Thoracic aorta (tissue), 2 donors: ENCODE data around the gene TNS4. TPM values are rescaled to one million over a fixed set of nuclear protein-coding genes. Genes with fewer than 3 reads are reported as not detected.

Experiments used
- ATAC-seq: fragments of 150-250 bp; one replicate; pipeline ENCODE4 v1.8.0; 2017; ENCODE audit warnings: low read depth; ENCODE audit not compliant: insufficient number of reproducible peaks, low FRiP score
- DNase-seq: peaks from one replicate; pipeline ENCODE4 v3.0.0-alpha.2; 2020; ENCODE audit warnings: low spot score
- H3K27ac ChIP-seq, 2 donors: fragments of 200-600 bp; sonication (generic); 1 replicate in 1 of 2; 2 replicates in 1 of 2; pipeline ENCODE4 v1.5.1; 2016; ENCODE audit warnings: mild to moderate bottlenecking in 2 of 2, moderate library complexity in 2 of 2
- H3K27me3 ChIP-seq: fragments of 200-600 bp; sonication (generic); replicated peaks from 2 replicates; pipeline ENCODE4 v1.6.0; 2016; ENCODE audit warnings: mild to moderate bottlenecking; ENCODE audit not compliant: insufficient read depth
- H3K36me3 ChIP-seq: fragments of 200-600 bp; sonication (generic); one replicate; pipeline ENCODE4 v1.5.1; 2016
- H3K4me1 ChIP-seq, 2 donors: fragments of 200-600 bp; sonication (generic); 1 replicate in 1 of 2; 2 replicates in 1 of 2; pipeline versions ENCODE4 v1.5.1 to v1.6.0; 2016; ENCODE audit warnings: low read depth in 2 of 2, mild to moderate bottlenecking in 1 of 2; ENCODE audit not compliant: control insufficient read depth in 1 of 2
- H3K4me3 ChIP-seq: fragments of 200-600 bp; sonication (generic); 2 replicates; pipeline ENCODE4 v1.5.1; 2016; ENCODE audit warnings: mild to moderate bottlenecking
- H3K9me3 ChIP-seq: fragments of 200-600 bp; sonication (generic); 2 replicates; pipeline ENCODE4 v1.5.1; 2016
- total RNA-seq, 2 donors: library from RNA; depleted of rRNA; stranded (reverse); fragments of >200 nt; gene quantifications; one replicate each; pipeline versions ENCODE4 v1.1.0 to v1.2.3, GENCODE V29; 2016
- TF ChIP-seq, protein P1 (sequence below): fragments of 200-600 bp; sonication (generic); IDR thresholded peaks from one replicate; pipeline ENCODE4 v1.5.1; 2019; ENCODE audit warnings: antibody characterized with exemption

The TNS4 gene
- total RNA-seq, 2 donors from 2014 or later = 0.14 to 0.78 TPM

DNA sequence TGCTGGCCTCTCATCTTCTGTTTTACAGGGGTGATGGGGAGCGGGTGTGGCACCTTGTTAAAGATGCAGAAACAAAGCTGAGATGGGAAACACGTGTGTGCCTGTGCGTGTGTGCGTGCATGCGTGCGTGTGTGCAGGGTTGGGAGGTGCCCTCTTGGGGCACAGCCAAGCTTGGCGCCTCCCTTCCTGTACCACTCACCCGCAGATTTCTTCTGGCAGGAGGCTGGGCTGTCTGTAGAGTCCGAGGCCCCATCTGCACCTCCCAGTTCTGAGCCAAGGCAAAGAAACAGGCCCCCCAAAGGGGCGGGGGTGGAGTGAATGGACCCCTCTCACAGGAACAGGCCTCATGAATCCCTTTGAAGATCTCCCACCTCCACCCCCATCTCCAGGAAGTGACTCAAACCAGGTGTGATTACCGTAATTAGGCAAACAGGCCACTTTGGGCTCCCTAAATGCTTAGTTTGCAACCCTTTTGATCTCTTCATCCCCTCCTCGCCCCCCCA, 20.9 kb downstream of the TNS4 start:
- Histone ChIP-seq H3K9me3 (no peaks in the 10 kb centered on the region), H3K27me3 (no peaks in the 10 kb centered on the region), H3K36me3 (no peaks in the 10 kb centered on the region), H3K4me3 (no peak overlapping the region), H3K27ac (no peak overlapping the region), H3K4me1 (peaks cover 3 to 9% of the 10 kb centered on the region in 2 donors)
- no peak for DNase-seq
- TF ChIP-seq, protein P1, sequence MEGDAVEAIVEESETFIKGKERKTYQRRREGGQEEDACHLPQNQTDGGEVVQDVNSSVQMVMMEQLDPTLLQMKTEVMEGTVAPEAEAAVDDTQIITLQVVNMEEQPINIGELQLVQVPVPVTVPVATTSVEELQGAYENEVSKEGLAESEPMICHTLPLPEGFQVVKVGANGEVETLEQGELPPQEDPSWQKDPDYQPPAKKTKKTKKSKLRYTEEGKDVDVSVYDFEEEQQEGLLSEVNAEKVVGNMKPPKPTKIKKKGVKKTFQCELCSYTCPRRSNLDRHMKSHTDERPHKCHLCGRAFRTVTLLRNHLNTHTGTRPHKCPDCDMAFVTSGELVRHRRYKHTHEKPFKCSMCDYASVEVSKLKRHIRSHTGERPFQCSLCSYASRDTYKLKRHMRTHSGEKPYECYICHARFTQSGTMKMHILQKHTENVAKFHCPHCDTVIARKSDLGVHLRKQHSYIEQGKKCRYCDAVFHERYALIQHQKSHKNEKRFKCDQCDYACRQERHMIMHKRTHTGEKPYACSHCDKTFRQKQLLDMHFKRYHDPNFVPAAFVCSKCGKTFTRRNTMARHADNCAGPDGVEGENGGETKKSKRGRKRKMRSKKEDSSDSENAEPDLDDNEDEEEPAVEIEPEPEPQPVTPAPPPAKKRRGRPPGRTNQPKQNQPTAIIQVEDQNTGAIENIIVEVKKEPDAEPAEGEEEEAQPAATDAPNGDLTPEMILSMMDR = no peak
- no peak for ATAC-seq

DNA sequence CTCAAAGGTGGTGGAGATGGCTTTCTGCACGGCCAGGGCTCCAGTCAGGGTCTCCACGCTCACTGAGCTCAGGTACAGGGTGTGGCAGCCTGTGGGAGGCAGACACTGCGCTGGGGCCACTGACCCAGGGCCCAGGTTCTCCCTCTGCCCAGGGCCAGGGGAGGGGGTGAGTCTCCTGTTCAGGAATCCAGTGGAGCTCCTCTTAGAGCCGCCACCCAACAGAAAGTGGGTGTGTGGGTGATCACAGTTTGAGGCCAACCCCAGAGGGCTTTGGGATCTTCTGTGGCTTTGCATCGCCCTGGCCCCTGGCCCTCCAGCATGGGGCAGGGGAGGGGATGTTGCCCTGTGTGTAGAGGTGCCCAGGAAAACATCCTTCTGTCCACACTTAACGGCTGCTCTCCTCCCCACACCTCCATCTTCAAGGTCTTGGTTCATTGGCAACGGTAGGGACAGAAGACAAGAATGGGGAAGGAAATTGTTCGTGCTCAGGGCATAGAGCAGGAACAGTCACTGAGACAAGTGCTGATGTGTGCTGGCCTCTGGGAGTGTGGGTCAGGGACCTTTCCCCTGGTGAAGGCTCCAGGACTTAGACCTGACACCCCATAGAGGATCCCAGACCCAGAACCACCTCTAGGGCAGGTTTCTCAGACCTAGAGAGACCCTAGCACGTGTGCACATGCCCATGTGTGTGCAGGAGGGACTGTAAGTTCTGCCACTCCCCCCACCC, 21.5 kb downstream of the TNS4 start:
- Histone ChIP-seq H3K4me1 (peaks cover 3 to 11% of the 10 kb centered on the region in 2 donors), H3K4me3 (no peak overlapping the region), H3K9me3 (no peaks in the 10 kb centered on the region), H3K27ac (no peak overlapping the region), H3K27me3 (no peaks in the 10 kb centered on the region), H3K36me3 (no peaks in the 10 kb centered on the region)
- DNase-seq (no peak), ATAC-seq (no peak)
- TF ChIP-seq, protein P1 = no peak

DNA sequence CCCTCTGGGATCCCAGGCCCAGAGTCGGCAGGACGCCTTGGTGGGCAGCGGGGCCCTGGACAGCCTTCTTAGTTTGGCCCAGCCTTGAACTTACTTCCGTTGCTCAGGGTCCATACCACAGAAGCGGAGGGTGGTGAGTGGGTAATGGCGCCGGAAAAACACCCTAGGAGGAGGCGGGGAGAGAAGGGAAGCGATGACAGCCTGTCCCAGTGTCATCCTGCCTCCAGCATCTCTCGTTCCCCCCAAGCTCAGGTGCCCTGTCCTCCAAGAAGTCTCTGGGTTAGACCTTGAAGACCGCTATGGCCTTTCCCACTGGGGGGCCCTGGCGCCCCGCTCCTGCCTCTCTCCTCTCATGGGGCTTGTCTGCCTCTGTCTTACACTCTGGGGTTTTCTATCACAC, 22.9 kb downstream of the TNS4 start:
- DNase-seq (no peak), ATAC-seq (no peak)
- no peak overlapping the region for H3K27ac ChIP-seq
- H3K4me3 ChIP-seq = no peak overlapping the region
- TF ChIP-seq, protein P1 = no peak
- H3K27me3 ChIP-seq = no peaks in the 10 kb centered on the region
- H3K9me3 ChIP-seq = no peaks in the 10 kb centered on the region
- H3K36me3 ChIP-seq = no peaks in the 10 kb centered on the region
- peaks cover 3 to 11% of the 10 kb centered on the region in 2 donors for H3K4me1 ChIP-seq

DNA sequence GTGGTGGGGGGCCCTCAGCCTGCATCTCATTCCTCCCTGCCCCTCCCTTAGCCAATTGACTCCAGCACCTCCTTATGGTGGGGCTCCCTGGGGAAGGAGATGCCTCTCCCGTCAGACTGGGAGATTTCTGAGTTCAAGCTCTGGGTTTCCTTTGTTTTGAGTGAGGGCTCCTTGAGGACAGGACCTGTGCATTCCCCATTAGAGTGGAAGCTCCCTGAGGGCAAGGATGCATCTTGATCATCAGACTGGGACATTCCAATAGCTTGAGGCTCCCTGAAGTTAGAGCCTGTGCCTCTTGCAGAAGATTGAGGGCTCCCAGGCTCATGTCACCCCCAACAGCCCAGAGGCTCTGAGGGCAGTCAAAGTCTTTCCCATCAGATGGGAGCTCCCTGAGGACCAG, 23.6 kb downstream of the TNS4 start:
- ATAC-seq = no peak

DNA sequence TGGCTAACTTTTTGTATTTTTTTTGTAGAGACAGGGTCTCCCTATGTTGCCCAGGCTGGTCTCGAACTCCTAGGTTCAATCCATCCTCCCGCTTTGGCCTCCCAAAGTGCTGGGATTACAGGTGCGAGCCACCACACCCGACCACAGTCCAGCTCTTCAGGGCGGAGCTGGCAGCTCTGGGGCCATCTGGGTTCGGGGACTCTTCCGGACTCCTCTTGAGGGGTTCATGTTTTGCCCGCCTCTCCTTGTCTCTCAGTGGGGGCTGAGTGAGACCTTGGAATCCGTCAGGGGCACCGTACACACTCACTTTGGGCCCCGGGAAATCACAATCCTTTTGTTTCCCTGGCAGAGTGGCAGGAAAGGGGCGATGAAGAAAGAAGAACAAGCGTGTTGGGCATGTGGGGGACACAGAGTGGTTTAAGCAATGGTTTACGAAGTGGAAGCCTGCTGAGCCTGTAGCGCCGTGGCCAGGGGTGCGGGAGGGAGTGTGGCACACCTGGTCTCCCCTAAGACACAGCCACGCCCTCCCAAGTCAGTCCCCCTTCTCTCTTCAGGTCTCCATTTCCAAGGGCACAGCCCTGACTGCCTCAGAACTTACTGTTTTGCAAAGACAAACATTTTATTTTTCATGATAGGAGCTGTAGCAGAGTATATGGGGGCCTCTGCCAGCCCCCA, 26.1 kb downstream of the TNS4 start:
- H3K9me3 ChIP-seq = no peaks in the 10 kb centered on the region
- H3K36me3 ChIP-seq = no peaks in the 10 kb centered on the region
- TF ChIP-seq, protein P1 = no peak
- H3K27ac ChIP-seq = no peak overlapping the region
- ATAC-seq = no peak
- no peak for DNase-seq
- H3K27me3 ChIP-seq = no peaks in the 10 kb centered on the region
- H3K4me1 ChIP-seq = peaks cover 6 to 28% of the 10 kb centered on the region in 2 donors
- no peak overlapping the region for H3K4me3 ChIP-seq

More for the DNA sequence above, 23.6 kb downstream of the TNS4 start:
- H3K4me1 ChIP-seq = peaks cover 3 to 11% of the 10 kb centered on the region in 2 donors
- no peak overlapping the region for H3K27ac ChIP-seq
- no peaks in the 10 kb centered on the region for H3K9me3 ChIP-seq
- DNase-seq = no peak
- no peak overlapping the region for H3K4me3 ChIP-seq
- no peaks in the 10 kb centered on the region for H3K27me3 ChIP-seq
- TF ChIP-seq, protein P1 = no peak
- H3K36me3 ChIP-seq = no peaks in the 10 kb centered on the region
